IPS-NIHi7 (cell line): ENCODE results near the gene OR12D1.

Experiments used
- DNase-seq: peaks from one replicate; pipeline ENCODE4 v3.0.0; 2012; ENCODE audit warnings: mixed read lengths; ENCODE audit errors: extremely low spot score

The OR12D1 gene

GRCh38 chr6:29465279-29465678 lies 50.6 kb downstream of the OR12D1 start:
- no peak for DNase-seq

GRCh38 chr6:29465801-29466200 lies 51.1 kb downstream of the OR12D1 start:
- no peak for DNase-seq

- no peak for DNase-seq
These were observed 51.5 kb downstream of the OR12D1 start for GRCh38 chr6:29466241-29466640.
